ENCODE data around the gene FNIP1. TPM values are rescaled to one million over a fixed set of nuclear protein-coding genes. Genes with fewer than 3 reads are reported as not detected.
"Not testable (repeated sequence)": the region's sequence is repeated elsewhere in the genome, so short reads cannot be mapped to it uniquely, and the experiment has no call there.

FNIP1 gene
- total RNA-seq, 2 experiments from 2014 or later: 27.8 to 28.7 TPM

- no peak overlapping the region for H3K27ac Mint-ChIP-seq
- POLR2A ChIA-PET: no interaction called here
- no peak overlapping the region for H3K4me3 Mint-ChIP-seq
- peaks cover 45% of the 10 kb centered on the region for H3K36me3 Mint-ChIP-seq (ENCODE audit: low read depth)
- no peaks in the 10 kb centered on the region for H3K4me1 Mint-ChIP-seq
- H3K27me3 Mint-ChIP-seq: no peaks in the 10 kb centered on the region
- DNase-seq: no peak
- peaks cover 6% of the 10 kb centered on the region for H3K9me3 Mint-ChIP-seq
- CTCF ChIA-PET: interaction anchor here (0.6 kb wide), 1 partner anchor 350 kb away, joined by 4 read pairs; no protein-coding TSS in a partner anchor
Observed at GRCh38 chr5:131735393-131735792, 61.4 kb downstream of the FNIP1 start.

GRCh38 chr5:131734939-131735338 lies 61.9 kb downstream of the FNIP1 start:
- H3K36me3 Mint-ChIP-seq (ENCODE audit: low read depth): peaks cover 45% of the 10 kb centered on the region
- CTCF ChIA-PET, H3K27me3 Mint-ChIP-seq, H3K4me3 Mint-ChIP-seq, H3K4me1 Mint-ChIP-seq, H3K27ac Mint-ChIP-seq, POLR2A ChIA-PET, H3K9me3 Mint-ChIP-seq, DNase-seq: not testable (repeated sequence)

GRCh38 chr5:131729292-131729691 lies 67.5 kb downstream of the FNIP1 start:
- H3K9me3 Mint-ChIP-seq: peaks cover 34% of the 10 kb centered on the region
- POLR2A ChIA-PET, CTCF ChIA-PET, H3K27me3 Mint-ChIP-seq, H3K27ac Mint-ChIP-seq, H3K4me1 Mint-ChIP-seq, DNase-seq, H3K4me3 Mint-ChIP-seq: not testable (repeated sequence)
- H3K36me3 Mint-ChIP-seq (ENCODE audit: low read depth): peaks cover 63% of the 10 kb centered on the region

GRCh38 chr5:131724089-131724488 lies 72.7 kb downstream of the FNIP1 start:
- H3K36me3 Mint-ChIP-seq (ENCODE audit: low read depth): peaks cover 53% of the 10 kb centered on the region
- CTCF ChIA-PET: interaction anchor here (1.1 kb wide), 1 partner anchor 340 kb away, joined by 3 read pairs; no protein-coding TSS in a partner anchor
- H3K27ac Mint-ChIP-seq, H3K27me3 Mint-ChIP-seq, H3K4me3 Mint-ChIP-seq, H3K4me1 Mint-ChIP-seq, DNase-seq, POLR2A ChIA-PET: not testable (repeated sequence)
- peaks cover 37% of the 10 kb centered on the region for H3K9me3 Mint-ChIP-seq

GRCh38 chr5:131720714-131721113 lies 76.1 kb downstream of the FNIP1 start:
- no peak for DNase-seq
- Mint-ChIP-seq H3K27ac (no peak overlapping the region), H3K36me3 (ENCODE audit: low read depth) (peaks cover 46% of the 10 kb centered on the region), H3K4me3 (no peak overlapping the region), H3K4me1 (peaks cover 9% of the 10 kb centered on the region), H3K9me3 (peaks cover 10% of the 10 kb centered on the region), H3K27me3 (no peaks in the 10 kb centered on the region)
- ChIA-PET CTCF (no interaction called here), POLR2A (no interaction called here)

GRCh38 chr5:131719564-131719963 lies 77.3 kb downstream of the FNIP1 start:
- ChIA-PET POLR2A (no interaction called here), CTCF (interaction anchor here (0.8 kb wide), 1 partner anchor 131 kb away, joined by 3 read pairs; no protein-coding TSS in a partner anchor)
- H3K4me3 Mint-ChIP-seq: no peak overlapping the region
- no peaks in the 10 kb centered on the region for H3K27me3 Mint-ChIP-seq
- peaks cover 44% of the 10 kb centered on the region for H3K36me3 Mint-ChIP-seq (ENCODE audit: low read depth)
- peaks cover 7% of the 10 kb centered on the region for H3K9me3 Mint-ChIP-seq
- H3K4me1 Mint-ChIP-seq: peaks cover 9% of the 10 kb centered on the region
- DNase-seq: no peak
- H3K27ac Mint-ChIP-seq: no peak overlapping the region

GRCh38 chr5:131718487-131719014 lies 78.3 kb downstream of the FNIP1 start:
- CTCF ChIA-PET: interaction anchor here (0.8 to 1.0 kb wide), 2 partner anchors 124 to 129 kb away, joined by 3 to 4 read pairs; no protein-coding TSS in a partner anchor
- Mint-ChIP-seq H3K9me3 (peaks cover 7% of the 10 kb centered on the region), H3K4me3 (no peak overlapping the region), H3K4me1 (peaks cover 9% of the 10 kb centered on the region), H3K36me3 (ENCODE audit: low read depth) (peaks cover 53% of the 10 kb centered on the region), H3K27me3 (no peaks in the 10 kb centered on the region), H3K27ac (no peak overlapping the region)
- POLR2A ChIA-PET: interaction anchor here (1.3 kb wide), 1 partner anchor 84 kb away, joined by 3 read pairs; no protein-coding TSS in a partner anchor
- DNase-seq: no peak

- CTCF ChIA-PET, H3K4me3 Mint-ChIP-seq, DNase-seq, POLR2A ChIA-PET, H3K27me3 Mint-ChIP-seq, H3K4me1 Mint-ChIP-seq, H3K27ac Mint-ChIP-seq, H3K9me3 Mint-ChIP-seq: not testable (repeated sequence)
- H3K36me3 Mint-ChIP-seq (ENCODE audit: low read depth): peaks cover 57% of the 10 kb centered on the region
Observed at GRCh38 chr5:131717164-131717563, 79.7 kb downstream of the FNIP1 start.

- H3K4me3 Mint-ChIP-seq: no peak overlapping the region
- peaks cover 7% of the 10 kb centered on the region for H3K9me3 Mint-ChIP-seq
- no peak for DNase-seq
- peaks cover 9% of the 10 kb centered on the region for H3K4me1 Mint-ChIP-seq
- H3K27me3 Mint-ChIP-seq: no peaks in the 10 kb centered on the region
- peaks cover 63% of the 10 kb centered on the region for H3K36me3 Mint-ChIP-seq (ENCODE audit: low read depth)
- CTCF ChIA-PET: no interaction called here
- POLR2A ChIA-PET: no interaction called here
- H3K27ac Mint-ChIP-seq: no peak overlapping the region
Observed at GRCh38 chr5:131716650-131717049, 80.2 kb downstream of the FNIP1 start.

GRCh38 chr5:131710391-131710790 lies 86.4 kb downstream of the FNIP1 start:
- H3K27me3 Mint-ChIP-seq: no peaks in the 10 kb centered on the region
- no peak overlapping the region for H3K27ac Mint-ChIP-seq
- no peak overlapping the region for H3K4me3 Mint-ChIP-seq
- no peak for DNase-seq
- POLR2A ChIA-PET: no interaction called here
- peaks cover 39% of the 10 kb centered on the region for H3K36me3 Mint-ChIP-seq (ENCODE audit: low read depth)
- H3K9me3 Mint-ChIP-seq: no peaks in the 10 kb centered on the region
- CTCF ChIA-PET: no interaction called here
- no peaks in the 10 kb centered on the region for H3K4me1 Mint-ChIP-seq

- H3K27ac Mint-ChIP-seq: no peak overlapping the region
Observed at GRCh38 chr5:131709043-131709442, 87.8 kb downstream of the FNIP1 start.

GRCh38 chr5:131706281-131706680 lies 90.5 kb downstream of the FNIP1 start:
- H3K36me3 Mint-ChIP-seq (ENCODE audit: low read depth): peaks cover 53% of the 10 kb centered on the region
- H3K9me3 Mint-ChIP-seq: no peaks in the 10 kb centered on the region
- H3K27ac Mint-ChIP-seq: no peak overlapping the region
- no peaks in the 10 kb centered on the region for H3K27me3 Mint-ChIP-seq
- H3K4me1 Mint-ChIP-seq: no peaks in the 10 kb centered on the region
- no peak overlapping the region for H3K4me3 Mint-ChIP-seq
- no peak for DNase-seq
- CTCF ChIA-PET: no interaction called here
- POLR2A ChIA-PET: no interaction called here

More at GRCh38 chr5:131709043-131709442, 87.8 kb downstream of the FNIP1 start:
- H3K4me3 Mint-ChIP-seq: no peak overlapping the region
- no peaks in the 10 kb centered on the region for H3K9me3 Mint-ChIP-seq
- no peak for DNase-seq
- POLR2A ChIA-PET: no interaction called here
- CTCF ChIA-PET: interaction anchor here (1.3 to 1.5 kb wide), 2 partner anchors 119 to 354 kb away, joined by 3 to 4 read pairs; no protein-coding TSS in a partner anchor
- H3K4me1 Mint-ChIP-seq: no peaks in the 10 kb centered on the region
- no peaks in the 10 kb centered on the region for H3K27me3 Mint-ChIP-seq
- H3K36me3 Mint-ChIP-seq (ENCODE audit: low read depth): peaks cover 43% of the 10 kb centered on the region

- no peak overlapping the region for H3K4me3 Mint-ChIP-seq
- H3K9me3 Mint-ChIP-seq: no peaks in the 10 kb centered on the region
- no peaks in the 10 kb centered on the region for H3K4me1 Mint-ChIP-seq
- ChIA-PET POLR2A (no interaction called here), CTCF (no interaction called here)
- peaks cover 43% of the 10 kb centered on the region for H3K36me3 Mint-ChIP-seq (ENCODE audit: low read depth)
- no peak for DNase-seq
- no peak overlapping the region for H3K27ac Mint-ChIP-seq
- H3K27me3 Mint-ChIP-seq: no peaks in the 10 kb centered on the region
Observed at GRCh38 chr5:131694926-131695325, 101.9 kb downstream of the FNIP1 start.

- no peak for DNase-seq
- Mint-ChIP-seq H3K27me3 (no peaks in the 10 kb centered on the region), H3K27ac (no peak overlapping the region), H3K9me3 (no peaks in the 10 kb centered on the region), H3K4me1 (no peaks in the 10 kb centered on the region), H3K4me3 (no peak overlapping the region), H3K36me3 (ENCODE audit: low read depth) (peaks cover 50% of the 10 kb centered on the region)
- CTCF ChIA-PET: no interaction called here
- POLR2A ChIA-PET: no interaction called here
Observed at GRCh38 chr5:131693894-131694293, 102.9 kb downstream of the FNIP1 start.
